ENCODE data around the gene NXPH3. TPM values are rescaled to one million over a fixed set of nuclear protein-coding genes. Genes with fewer than 3 reads are reported as not detected.
A peak's percentile ranks its signal among the peaks of the same experiment; 100 is the strongest.

Gene NXPH3
- total RNA-seq, 6 experiments from 2014 or later: 0.09 to 0.43 (median 0.21) TPM; not detected in 1

- intact Hi-C loops (cut with DNase I): no loop called here
- Histone ChIP-seq H3K4me3 (no peak overlapping the region), H3K4me1 (no peaks in the 10 kb centered on the region), H3K9me3 (no peaks in the 10 kb centered on the region), H3K27ac (no peak overlapping the region), H3K36me3 (peaks cover 0 to 46% (median 3%) of the 10 kb centered on the region in 4 donors), H3K27me3 (no peaks in the 10 kb centered on the region)
- ATAC-seq (no peak), DNase-seq (no peak)
- 90% methylated on average over 6 of the region's 6 CpGs for WGBS (ENCODE audit: insufficient coverage, low coverage, low lambda C conversion rate, missing lambda C conversion rate)
- no peak for TF ChIP-seq POLR2A (IDR thresholded peaks at IDR 0.05)
- TF ChIP-seq, protein P1, sequence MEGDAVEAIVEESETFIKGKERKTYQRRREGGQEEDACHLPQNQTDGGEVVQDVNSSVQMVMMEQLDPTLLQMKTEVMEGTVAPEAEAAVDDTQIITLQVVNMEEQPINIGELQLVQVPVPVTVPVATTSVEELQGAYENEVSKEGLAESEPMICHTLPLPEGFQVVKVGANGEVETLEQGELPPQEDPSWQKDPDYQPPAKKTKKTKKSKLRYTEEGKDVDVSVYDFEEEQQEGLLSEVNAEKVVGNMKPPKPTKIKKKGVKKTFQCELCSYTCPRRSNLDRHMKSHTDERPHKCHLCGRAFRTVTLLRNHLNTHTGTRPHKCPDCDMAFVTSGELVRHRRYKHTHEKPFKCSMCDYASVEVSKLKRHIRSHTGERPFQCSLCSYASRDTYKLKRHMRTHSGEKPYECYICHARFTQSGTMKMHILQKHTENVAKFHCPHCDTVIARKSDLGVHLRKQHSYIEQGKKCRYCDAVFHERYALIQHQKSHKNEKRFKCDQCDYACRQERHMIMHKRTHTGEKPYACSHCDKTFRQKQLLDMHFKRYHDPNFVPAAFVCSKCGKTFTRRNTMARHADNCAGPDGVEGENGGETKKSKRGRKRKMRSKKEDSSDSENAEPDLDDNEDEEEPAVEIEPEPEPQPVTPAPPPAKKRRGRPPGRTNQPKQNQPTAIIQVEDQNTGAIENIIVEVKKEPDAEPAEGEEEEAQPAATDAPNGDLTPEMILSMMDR (IDR thresholded peaks at IDR 0.05): no peak
Measured at GRCh38 chr17:49596613-49597244, 21.1 kb downstream of the NXPH3 start.

GRCh38 chr17:49597436-49597835, 21.8 kb downstream of the NXPH3 start:
- Histone ChIP-seq H3K27me3 (no peaks in the 10 kb centered on the region), H3K9me3 (no peaks in the 10 kb centered on the region), H3K27ac (no peak overlapping the region), H3K36me3 (peaks cover 0 to 47% (median 4%) of the 10 kb centered on the region in 4 donors), H3K4me3 (no peak overlapping the region), H3K4me1 (no peaks in the 10 kb centered on the region)
- intact Hi-C loops (cut with DNase I): no loop called here
- ATAC-seq: no peak
- no peak for DNase-seq
- no peak for TF ChIP-seq POLR2A (IDR thresholded peaks at IDR 0.05)
- TF ChIP-seq, protein P1 (IDR thresholded peaks at IDR 0.05): no peak
- WGBS (ENCODE audit: insufficient coverage, low coverage, low lambda C conversion rate, missing lambda C conversion rate): 67% methylated on average over 4 of the region's 4 CpGs

DNA sequence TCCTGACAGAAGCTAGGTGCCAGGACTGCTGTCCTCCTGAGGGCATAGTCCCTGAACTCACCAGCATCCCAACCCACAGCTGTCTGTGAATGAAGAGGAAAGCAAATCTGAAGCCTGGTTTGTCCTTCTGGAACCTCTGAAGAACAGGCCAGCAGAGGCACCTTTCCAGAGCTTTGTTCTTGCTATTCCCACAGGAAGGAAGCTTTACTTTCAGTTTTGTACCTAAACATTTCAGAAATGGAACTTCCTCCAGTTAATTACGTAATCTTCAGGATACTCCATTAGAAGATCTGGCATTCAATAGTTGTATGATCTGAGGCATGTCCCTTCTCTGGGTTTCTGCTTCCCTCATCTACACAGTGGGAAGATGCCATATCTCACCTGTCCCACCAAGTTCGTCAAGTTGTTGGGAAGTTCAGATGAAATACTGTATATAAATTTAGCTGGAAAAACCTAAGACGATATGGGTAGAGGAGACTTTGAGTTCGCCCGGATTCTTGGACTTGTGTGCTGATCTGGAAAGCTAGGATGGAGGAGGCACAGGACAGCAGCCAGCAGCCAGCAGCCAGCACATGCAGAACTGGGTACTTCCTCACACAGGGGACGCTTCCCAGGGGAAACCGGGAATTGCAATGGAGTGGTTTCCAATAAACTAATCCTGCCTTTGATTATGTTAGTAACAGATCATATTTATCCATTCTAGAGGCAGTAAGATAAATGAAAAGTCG, 22.4 kb downstream of the NXPH3 start:
- Histone ChIP-seq H3K27me3 (no peaks in the 10 kb centered on the region), H3K27ac (no peak overlapping the region), H3K36me3 (peaks cover 0 to 47% (median 4%) of the 10 kb centered on the region in 4 donors), H3K4me1 (no peaks in the 10 kb centered on the region), H3K9me3 (no peaks in the 10 kb centered on the region), H3K4me3 (no peak overlapping the region)
- WGBS (ENCODE audit: insufficient coverage, low coverage, low lambda C conversion rate, missing lambda C conversion rate): 80% methylated on average over 8 of the region's 8 CpGs
- peak in 2 of 4 donors; percentile 13 to 50 for ATAC-seq
- no peak for TF ChIP-seq POLR2A (IDR thresholded peaks at IDR 0.05)
- DNase-seq: no peak
- intact Hi-C loops (cut with DNase I): no loop called here

GRCh38 chr17:49598918-49599317, 23.2 kb downstream of the NXPH3 start:
- intact Hi-C loops (cut with DNase I): no loop called here

DNA sequence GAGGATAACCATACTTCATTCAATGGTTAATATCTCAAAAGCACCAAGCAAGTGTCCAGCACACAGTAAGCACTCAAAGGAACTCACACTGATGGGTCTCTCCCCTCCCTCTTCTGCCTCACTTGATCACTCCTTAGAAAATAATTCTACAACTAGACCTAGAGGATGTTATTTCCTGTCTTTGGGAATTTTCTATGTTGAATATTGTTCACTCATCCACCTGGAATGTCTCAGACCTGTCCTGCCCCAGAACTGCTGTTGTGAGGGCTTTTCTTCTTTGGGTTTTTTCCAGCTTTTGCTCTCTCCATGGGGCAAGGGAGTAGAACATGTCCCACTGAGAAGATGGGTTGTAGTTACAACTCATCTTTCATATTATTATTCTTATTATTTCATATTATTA, 25.3 kb downstream of the NXPH3 start:
- no peaks in the 10 kb centered on the region for H3K27me3 ChIP-seq
- H3K9me3 ChIP-seq: no peaks in the 10 kb centered on the region
- intact Hi-C loops (cut with DNase I): no loop called here

More at GRCh38 chr17:49598918-49599317, 23.2 kb downstream of the NXPH3 start:
- H3K36me3 ChIP-seq: peaks cover 0 to 47% (median 5%) of the 10 kb centered on the region in 4 donors
- H3K27me3 ChIP-seq: no peaks in the 10 kb centered on the region
- WGBS (ENCODE audit: insufficient coverage, low coverage, low lambda C conversion rate, missing lambda C conversion rate): 100% methylated on average over 3 of the region's 3 CpGs
- H3K4me3 ChIP-seq: no peak overlapping the region
- ATAC-seq (no peak), DNase-seq (no peak)
- no peaks in the 10 kb centered on the region for H3K4me1 ChIP-seq
- H3K27ac ChIP-seq: no peak overlapping the region
- H3K9me3 ChIP-seq: no peaks in the 10 kb centered on the region
- no peak for TF ChIP-seq POLR2A (IDR thresholded peaks at IDR 0.05)

More for the DNA sequence above, 25.3 kb downstream of the NXPH3 start:
- no peak for DNase-seq
- no peak overlapping the region for H3K27ac ChIP-seq
- peaks cover 0 to 61% (median 10%) of the 10 kb centered on the region in 4 donors for H3K36me3 ChIP-seq
- no peak for ATAC-seq
- no peak overlapping the region for H3K4me3 ChIP-seq
- H3K4me1 ChIP-seq: no peaks in the 10 kb centered on the region
- TF ChIP-seq, protein P1 (IDR thresholded peaks at IDR 0.05): no peak
- no peak for TF ChIP-seq POLR2A (IDR thresholded peaks at IDR 0.05)
